Liver (tissue), 9 donors: ENCODE data around the gene WDR12. TPM values are rescaled to one million over a fixed set of nuclear protein-coding genes. Genes with fewer than 3 reads are reported as not detected.

Experiments used
- DNase-seq: peaks from one replicate; pipeline ENCODE4 v3.0.0-alpha.2; 2017; ENCODE audit warnings: low spot score
- H3K27ac ChIP-seq, 2 donors: one replicate each; pipeline ENCODE4 v1.7.0; 2013; ENCODE audit warnings: inconsistent platforms in 2 of 2, low read length in 2 of 2, control low read depth in 1 of 2, low read depth in 1 of 2, mild to moderate bottlenecking in 1 of 2
- H3K27me3 ChIP-seq, 4 donors: one replicate each; pipeline versions ENCODE4 v1.6.1 to v1.7.0; 2013; ENCODE audit warnings: low read length in 3 of 4, inconsistent platforms in 1 of 4, mild to moderate bottlenecking in 1 of 4, moderate library complexity in 1 of 4; ENCODE audit not compliant: control insufficient read depth in 4 of 4, insufficient read depth in 4 of 4
- H3K36me3 ChIP-seq, 4 donors: one replicate each; pipeline versions ENCODE4 v1.6.1 to v1.7.0; 2013; ENCODE audit warnings: low read length in 3 of 4, mild to moderate bottlenecking in 3 of 4, low read depth in 1 of 4, moderate library complexity in 1 of 4; ENCODE audit not compliant: control insufficient read depth in 4 of 4, insufficient read depth in 3 of 4
- H3K4me1 ChIP-seq, 4 donors: one replicate each; pipeline versions ENCODE4 v1.6.1 to v1.7.0; 2013; ENCODE audit warnings: low read length in 3 of 4, mild to moderate bottlenecking in 3 of 4, moderate library complexity in 1 of 4; ENCODE audit not compliant: control insufficient read depth in 4 of 4, insufficient read depth in 4 of 4
- H3K4me3 ChIP-seq, 3 donors: one replicate each; pipeline versions ENCODE4 v1.6.1 to v1.7.0; 2013; ENCODE audit warnings: low read length in 3 of 3, control low read depth in 1 of 3, low read depth in 1 of 3, mild to moderate bottlenecking in 1 of 3
- H3K9ac ChIP-seq, 2 donors: one replicate each; pipeline ENCODE4 v1.7.0; 2013; ENCODE audit warnings: low read length in 2 of 2, mild to moderate bottlenecking in 2 of 2, moderate library complexity in 2 of 2, control low read depth in 1 of 2, low read depth in 1 of 2
- H3K9me3 ChIP-seq, 4 donors: one replicate each; pipeline versions ENCODE4 v1.6.1 to v1.7.0; 2013; ENCODE audit warnings: low read length in 3 of 4; ENCODE audit not compliant: control insufficient read depth in 4 of 4
- CTCF ChIP-seq: fragments of 150-350 bp; IDR thresholded peaks from 2 replicates; pipeline ENCODE4 v1.5.1; 2017; ENCODE audit warnings: improper control_type of control experiment, low read depth, low read length; ENCODE audit not compliant: missing input control
- FOXA2 ChIP-seq: IDR thresholded peaks from 2 replicates; pipeline ENCODE4 v1.6.1; 2016; ENCODE audit warnings: antibody characterized with exemption
- HNF4A ChIP-seq, 2 donors: conservative IDR thresholded peaks; 2 replicates each; pipeline ENCODE4 v1.6.1; 2016; ENCODE audit warnings: antibody characterized with exemption in 2 of 2, mild to moderate bottlenecking in 2 of 2
- HNF4G ChIP-seq: IDR thresholded peaks from 2 replicates; pipeline ENCODE4 v1.6.1; 2016; ENCODE audit warnings: antibody characterized with exemption
- JUND ChIP-seq, 2 donors: IDR thresholded peaks; 2 replicates each; pipeline ENCODE4 v1.6.1; 2016; ENCODE audit warnings: antibody characterized with exemption in 2 of 2
- RAD21 ChIP-seq, 2 donors: IDR thresholded peaks; 2 replicates each; pipeline ENCODE4 v1.6.1; 2016; ENCODE audit warnings: antibody characterized with exemption in 2 of 2, mild to moderate bottlenecking in 2 of 2
- RXRA ChIP-seq, 2 donors: IDR thresholded peaks; 2 replicates each; pipeline ENCODE4 v1.6.1; 2017 to 2018; ENCODE audit warnings: antibody characterized with exemption in 2 of 2, mild to moderate bottlenecking in 1 of 2
- SP1 ChIP-seq: IDR thresholded peaks from 2 replicates; pipeline ENCODE4 v1.6.1; 2018; ENCODE audit warnings: antibody characterized with exemption, mild to moderate bottlenecking
- TAF1 ChIP-seq: conservative IDR thresholded peaks from 2 replicates; pipeline ENCODE4 v1.6.1; 2016; ENCODE audit warnings: antibody characterized with exemption, mild to moderate bottlenecking
- WGBS: extraction: QIAGEN DNeasy Blood & Tissue Kit; methylation state at CpG from one replicate; pipeline ENCODE4 v1.1.7; 2013; 5-methylcytosine and 5-hydroxymethylcytosine counted together
- polyA plus RNA-seq, 2 donors: library from polyadenylated mRNA; stranded (reverse) in 1 of 2; unstranded in 1 of 2; fragments of 200-250 nt in 1 of 2; fragments of >200 nt in 1 of 2; fragmentation: Nextera tagmentation in 1 of 2; extraction: Ambion mirVana in 1 of 2; gene quantifications; one replicate each; pipeline versions ENCODE4 v1.2.1 to v1.2.3, GENCODE V29; 2013 to 2015
- total RNA-seq, 2 donors: library from RNA; depleted of rRNA; stranded (reverse); fragments of >200 nt; gene quantifications; one replicate each; pipeline ENCODE4 v1.2.3, GENCODE V29; 2014
- TF ChIP-seq, protein P1 (sequence below): IDR thresholded peaks from 2 replicates; pipeline ENCODE4 v1.6.1; 2016; ENCODE audit warnings: antibody characterized with exemption
- TF ChIP-seq, protein P2 (sequence below): IDR thresholded peaks from 2 replicates; pipeline ENCODE4 v1.6.1; 2016; ENCODE audit warnings: antibody characterized with exemption, mild to moderate bottlenecking
- TF ChIP-seq, protein P3 (sequence below): IDR thresholded peaks from 2 replicates; pipeline ENCODE4 v1.6.1; 2016; ENCODE audit warnings: antibody characterized with exemption
- TF ChIP-seq, protein P4 (sequence below): IDR thresholded peaks from 2 replicates; pipeline ENCODE4 v1.6.1; 2016; ENCODE audit warnings: antibody characterized with exemption
- donor health status: healthy.
- donor health status: healthy.
- donor health status: healthy.
- donor health status: healthy.
- donor health status: healthy.

WDR12 gene
- total and polyA plus RNA-seq, 4 donors, result 6.6 to 26.1 (median 18.4) TPM

DNA sequence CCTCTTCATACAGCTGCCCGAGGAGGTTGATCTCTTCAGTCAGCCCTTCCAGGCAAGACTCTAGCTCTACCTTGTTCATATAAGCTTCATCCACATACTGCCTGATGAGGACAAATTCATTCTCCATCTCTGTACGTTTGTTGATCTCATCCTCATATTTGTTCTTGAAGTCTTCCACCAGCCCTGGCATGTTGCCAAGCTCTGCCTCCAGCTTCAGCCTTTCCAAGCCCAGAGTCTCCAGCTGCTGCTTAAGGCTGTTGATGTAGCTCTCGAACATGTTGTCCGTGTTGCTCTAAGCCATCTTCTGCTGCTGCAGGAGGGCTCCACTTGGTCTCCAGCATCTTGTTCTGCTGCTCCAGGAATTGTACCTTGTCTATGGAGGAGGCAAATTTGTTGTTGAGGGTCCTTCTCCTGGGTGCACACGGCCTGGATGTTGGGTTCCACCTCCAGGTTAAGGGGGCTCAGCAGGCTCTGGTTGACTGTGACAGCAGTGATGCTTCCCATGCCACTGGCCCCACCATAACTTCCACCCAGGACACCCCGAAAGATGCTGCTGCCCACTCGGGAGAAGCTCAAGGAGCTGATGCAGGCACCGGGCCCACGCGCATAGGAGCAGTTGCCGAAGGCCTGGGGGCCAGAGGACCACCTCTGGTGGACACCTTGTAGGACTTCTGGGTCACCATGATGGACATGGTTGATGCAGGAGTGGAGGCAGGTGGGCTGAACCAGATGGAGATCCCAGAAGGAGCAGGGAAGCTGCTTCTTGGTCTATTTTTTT lies 70.2 kb downstream of the WDR12 start (continued):
- TF ChIP-seq, protein P1, sequence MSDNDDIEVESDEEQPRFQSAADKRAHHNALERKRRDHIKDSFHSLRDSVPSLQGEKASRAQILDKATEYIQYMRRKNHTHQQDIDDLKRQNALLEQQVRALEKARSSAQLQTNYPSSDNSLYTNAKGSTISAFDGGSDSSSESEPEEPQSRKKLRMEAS, result no peak

DNA sequence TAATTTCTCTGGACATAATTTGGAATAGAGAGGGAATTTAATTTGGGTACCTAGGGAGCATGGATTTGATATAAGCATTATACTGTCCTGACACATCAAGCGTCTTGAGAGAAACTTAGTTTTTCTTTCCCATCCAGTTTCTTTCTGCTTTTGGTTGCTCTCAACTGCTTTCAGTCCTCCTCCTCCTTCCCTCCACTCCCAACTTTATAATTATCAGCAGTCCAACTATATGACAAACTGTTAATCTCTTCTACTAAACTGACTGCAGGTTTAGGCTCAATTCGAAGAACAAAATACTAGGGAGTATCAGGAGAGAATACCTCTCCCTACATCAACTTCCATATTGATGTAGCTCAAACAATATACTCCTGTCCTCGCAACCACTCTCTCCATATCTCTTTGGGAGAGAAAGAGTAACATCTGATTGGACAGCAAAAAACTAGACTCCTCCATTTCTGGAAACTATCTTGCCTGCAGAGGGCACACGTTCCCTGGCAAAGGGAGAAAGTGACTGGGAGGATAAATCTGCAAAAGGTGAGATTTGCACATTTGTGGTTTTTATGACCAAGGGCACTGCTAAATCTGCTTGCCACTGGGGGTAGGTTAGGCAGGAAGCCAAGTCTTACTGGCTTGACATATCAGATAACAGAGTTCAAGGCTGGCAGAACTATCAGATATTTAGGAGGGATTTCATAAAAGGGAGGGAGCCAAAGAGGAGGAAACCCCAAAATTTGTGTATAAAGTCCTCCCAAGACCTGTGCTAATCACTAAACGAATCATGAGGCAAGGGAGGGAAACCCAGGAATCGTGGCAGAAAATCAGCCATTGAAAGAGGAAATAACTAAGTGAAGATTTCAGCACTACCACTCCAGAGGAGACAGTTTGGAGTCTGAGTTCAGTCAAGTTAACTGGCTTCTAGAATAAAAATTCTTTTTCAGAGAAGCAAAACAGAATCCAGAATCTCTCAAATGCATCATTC lies 79.9 kb downstream of the WDR12 start:
- H3K4me3 ChIP-seq, result no peak overlapping the region
- no peaks in the 10 kb centered on the region for H3K36me3 ChIP-seq
- 24% methylated on average over 6 of the region's 6 CpGs for WGBS
- DNase-seq, result peak; percentile 42
- no peaks in the 10 kb centered on the region for H3K4me1 ChIP-seq
- H3K27me3 ChIP-seq, result no peaks in the 10 kb centered on the region
- no peak overlapping the region for H3K9ac ChIP-seq
- H3K27ac ChIP-seq, result no peak overlapping the region
- TF ChIP-seq CTCF, result peak; percentile 63
- TF ChIP-seq RXRA (IDR thresholded peaks at IDR 0.05), result peak in 1 of 2 donors; percentile 7
- TF ChIP-seq RAD21 (IDR thresholded peaks at IDR 0.05), result peak; percentile 95 to 96
- TF ChIP-seq, protein P2, sequence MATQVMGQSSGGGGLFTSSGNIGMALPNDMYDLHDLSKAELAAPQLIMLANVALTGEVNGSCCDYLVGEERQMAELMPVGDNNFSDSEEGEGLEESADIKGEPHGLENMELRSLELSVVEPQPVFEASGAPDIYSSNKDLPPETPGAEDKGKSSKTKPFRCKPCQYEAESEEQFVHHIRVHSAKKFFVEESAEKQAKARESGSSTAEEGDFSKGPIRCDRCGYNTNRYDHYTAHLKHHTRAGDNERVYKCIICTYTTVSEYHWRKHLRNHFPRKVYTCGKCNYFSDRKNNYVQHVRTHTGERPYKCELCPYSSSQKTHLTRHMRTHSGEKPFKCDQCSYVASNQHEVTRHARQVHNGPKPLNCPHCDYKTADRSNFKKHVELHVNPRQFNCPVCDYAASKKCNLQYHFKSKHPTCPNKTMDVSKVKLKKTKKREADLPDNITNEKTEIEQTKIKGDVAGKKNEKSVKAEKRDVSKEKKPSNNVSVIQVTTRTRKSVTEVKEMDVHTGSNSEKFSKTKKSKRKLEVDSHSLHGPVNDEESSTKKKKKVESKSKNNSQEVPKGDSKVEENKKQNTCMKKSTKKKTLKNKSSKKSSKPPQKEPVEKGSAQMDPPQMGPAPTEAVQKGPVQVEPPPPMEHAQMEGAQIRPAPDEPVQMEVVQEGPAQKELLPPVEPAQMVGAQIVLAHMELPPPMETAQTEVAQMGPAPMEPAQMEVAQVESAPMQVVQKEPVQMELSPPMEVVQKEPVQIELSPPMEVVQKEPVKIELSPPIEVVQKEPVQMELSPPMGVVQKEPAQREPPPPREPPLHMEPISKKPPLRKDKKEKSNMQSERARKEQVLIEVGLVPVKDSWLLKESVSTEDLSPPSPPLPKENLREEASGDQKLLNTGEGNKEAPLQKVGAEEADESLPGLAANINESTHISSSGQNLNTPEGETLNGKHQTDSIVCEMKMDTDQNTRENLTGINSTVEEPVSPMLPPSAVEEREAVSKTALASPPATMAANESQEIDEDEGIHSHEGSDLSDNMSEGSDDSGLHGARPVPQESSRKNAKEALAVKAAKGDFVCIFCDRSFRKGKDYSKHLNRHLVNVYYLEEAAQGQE, result no peak
- TF ChIP-seq, protein P3, sequence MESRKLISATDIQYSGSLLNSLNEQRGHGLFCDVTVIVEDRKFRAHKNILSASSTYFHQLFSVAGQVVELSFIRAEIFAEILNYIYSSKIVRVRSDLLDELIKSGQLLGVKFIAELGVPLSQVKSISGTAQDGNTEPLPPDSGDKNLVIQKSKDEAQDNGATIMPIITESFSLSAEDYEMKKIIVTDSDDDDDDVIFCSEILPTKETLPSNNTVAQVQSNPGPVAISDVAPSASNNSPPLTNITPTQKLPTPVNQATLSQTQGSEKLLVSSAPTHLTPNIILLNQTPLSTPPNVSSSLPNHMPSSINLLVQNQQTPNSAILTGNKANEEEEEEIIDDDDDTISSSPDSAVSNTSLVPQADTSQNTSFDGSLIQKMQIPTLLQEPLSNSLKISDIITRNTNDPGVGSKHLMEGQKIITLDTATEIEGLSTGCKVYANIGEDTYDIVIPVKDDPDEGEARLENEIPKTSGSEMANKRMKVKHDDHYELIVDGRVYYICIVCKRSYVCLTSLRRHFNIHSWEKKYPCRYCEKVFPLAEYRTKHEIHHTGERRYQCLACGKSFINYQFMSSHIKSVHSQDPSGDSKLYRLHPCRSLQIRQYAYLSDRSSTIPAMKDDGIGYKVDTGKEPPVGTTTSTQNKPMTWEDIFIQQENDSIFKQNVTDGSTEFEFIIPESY, result no peak
- peak; percentile 5 for TF ChIP-seq FOXA2
- H3K9me3 ChIP-seq, result no peaks in the 10 kb centered on the region

- DNase-seq, result no peak
- H3K4me1 ChIP-seq, result no peaks in the 10 kb centered on the region
- no peak overlapping the region for H3K27ac ChIP-seq
- 96% methylated on average over 1 of the region's 1 CpG for WGBS
- no peaks in the 10 kb centered on the region for H3K27me3 ChIP-seq
- H3K4me3 ChIP-seq, result no peak overlapping the region
- H3K9ac ChIP-seq, result no peak overlapping the region
- no peaks in the 10 kb centered on the region for H3K36me3 ChIP-seq
- no peaks in the 10 kb centered on the region for H3K9me3 ChIP-seq
- TF ChIP-seq FOXA2 (no peak), TAF1 (no peak), HNF4A (conservative IDR thresholded peaks at IDR 0.05) (no peak), RXRA (IDR thresholded peaks at IDR 0.05) (no peak), HNF4G (no peak), JUND (IDR thresholded peaks at IDR 0.05) (no peak), SP1 (no peak)
- TF ChIP-seq, protein P4, sequence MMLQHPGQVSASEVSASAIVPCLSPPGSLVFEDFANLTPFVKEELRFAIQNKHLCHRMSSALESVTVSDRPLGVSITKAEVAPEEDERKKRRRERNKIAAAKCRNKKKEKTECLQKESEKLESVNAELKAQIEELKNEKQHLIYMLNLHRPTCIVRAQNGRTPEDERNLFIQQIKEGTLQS, result no peak
These were observed 86.6 kb downstream of the WDR12 start for GRCh38 chr2:202824901-202825300.
